ENCODE measurements around the gene TRPV5. TPM values are rescaled to one million over a fixed set of nuclear protein-coding genes. Genes with fewer than 3 reads are reported as not detected.
"Not testable (repeated sequence)": the region's sequence is repeated elsewhere in the genome, so short reads cannot be mapped to it uniquely, and the experiment has no call there.

The TRPV5 gene
- not detected for total RNA-seq
- 0 reads per million in 2 donors for total RNA-seq

DNA sequence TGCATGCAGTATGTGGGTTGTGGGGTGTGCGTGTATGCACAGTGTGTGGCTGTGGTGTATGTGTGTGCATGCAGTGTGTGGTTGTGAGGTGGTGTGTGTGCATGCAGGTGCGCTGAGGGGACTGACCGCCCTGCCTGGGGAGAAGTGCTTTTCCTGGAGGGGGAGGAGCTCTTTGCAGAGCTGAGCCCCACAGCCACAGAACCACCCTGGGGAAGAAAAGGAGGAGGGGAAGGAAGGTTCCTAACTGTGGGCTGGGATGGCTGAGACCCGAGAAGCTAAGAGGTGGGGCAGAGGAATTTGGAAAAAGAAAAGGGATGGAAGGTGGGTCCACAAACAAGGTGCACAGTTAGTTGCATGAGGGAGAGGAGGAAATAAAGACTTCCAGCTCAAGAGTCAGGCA, at the start of gene TRPV5:
Gene TRPV5 (minus strand): TSS at position 123 of the 400 bp plus-strand sequence. CDS start 287 bp downstream, outside the sequence.
- Mint-ChIP-seq H3K27me3 (peaks cover 33% of the 10 kb centered on the region), H3K4me1 (peaks cover 8% of the 10 kb centered on the region), H3K27ac (no peak within 1 kb of the TSS), H3K4me3 (no peak within 1 kb of the TSS), H3K36me3 (ENCODE audit: low read depth) (peaks cover 7% of the 10 kb centered on the region)
- H3K9me3 ChIP-seq (ENCODE audit: control insufficient read depth, low read length, poor library complexity, severe bottlenecking) = no peaks in the 10 kb centered on the region
- ATAC-seq (no peak), DNase-seq (no peak)

DNA sequence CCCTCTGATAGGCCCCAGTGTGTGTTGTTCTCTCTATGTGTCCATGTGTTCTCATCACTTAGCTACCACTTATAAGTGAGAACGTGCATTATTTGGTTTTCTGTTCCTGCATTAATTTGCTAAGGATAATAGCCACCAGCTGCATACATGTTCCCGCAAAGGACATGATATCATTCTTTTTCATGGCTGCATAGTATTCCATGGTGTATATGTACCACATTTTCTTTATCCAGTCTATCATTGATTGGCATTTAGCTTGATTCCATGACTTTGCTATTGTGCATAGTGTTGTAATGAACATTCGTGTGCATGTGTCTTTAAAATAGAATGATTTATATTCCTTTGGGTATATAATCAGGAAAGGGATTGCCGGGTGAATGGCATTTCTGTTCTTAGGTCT, 44.9 kb upstream of the TRPV5 start:
- H3K27me3 Mint-ChIP-seq; ATAC-seq; H3K9me3 ChIP-seq (ENCODE audit: control insufficient read depth, low read length, poor library complexity, severe bottlenecking); DNase-seq; H3K27ac Mint-ChIP-seq; H3K4me1 Mint-ChIP-seq; H3K36me3 Mint-ChIP-seq (ENCODE audit: low read depth); H3K4me3 Mint-ChIP-seq: not testable (repeated sequence)

DNA sequence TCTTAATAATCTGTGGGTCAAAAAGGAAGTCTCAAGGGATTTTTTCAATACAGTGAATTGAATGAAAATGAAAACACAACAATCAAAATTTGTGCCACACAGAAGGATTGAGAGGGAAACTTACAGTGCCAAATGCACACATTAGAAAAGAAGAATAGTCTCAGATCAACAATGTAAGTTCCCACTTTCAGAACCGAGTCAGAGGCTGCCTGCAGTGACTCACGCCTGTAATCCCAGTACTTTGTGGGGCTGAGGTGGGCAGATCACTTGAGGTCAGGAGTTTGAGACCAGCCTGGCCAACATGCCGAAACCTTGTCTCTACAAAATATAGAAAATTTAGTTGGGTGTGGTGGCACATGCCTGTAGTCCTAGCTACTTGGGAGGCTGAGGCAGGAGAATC, 41.1 kb upstream of the TRPV5 start:
- Mint-ChIP-seq H3K36me3 (ENCODE audit: low read depth) (peaks cover 2% of the 10 kb centered on the region), H3K4me3 (no peak overlapping the region), H3K4me1 (no peaks in the 10 kb centered on the region), H3K27ac (no peak overlapping the region), H3K27me3 (peaks cover 19% of the 10 kb centered on the region)
- no peak for ATAC-seq
- DNase-seq = no peak
- no peaks in the 10 kb centered on the region for H3K9me3 ChIP-seq (ENCODE audit: control insufficient read depth, low read length, poor library complexity, severe bottlenecking)

DNA sequence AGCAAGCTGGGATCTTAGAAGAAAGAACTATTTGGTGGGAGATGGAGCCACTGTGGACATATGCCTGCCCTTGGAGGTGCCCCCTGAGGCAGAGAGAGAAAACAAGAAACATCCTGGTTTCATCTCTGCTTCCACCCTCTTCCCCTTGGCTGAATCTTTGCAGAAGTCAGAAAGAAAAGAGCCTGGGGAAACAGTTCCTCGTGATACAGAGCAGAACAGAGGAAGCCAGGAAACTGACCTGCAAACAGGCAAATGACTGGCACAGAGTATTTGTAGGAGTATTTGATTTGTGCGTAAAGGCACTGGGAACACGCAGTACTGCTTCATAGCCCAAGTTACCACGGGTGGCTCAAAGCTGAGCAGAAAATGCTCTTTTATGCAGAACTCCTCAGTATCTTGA, 35.6 kb upstream of the TRPV5 start:
- ATAC-seq = no peak
- peaks cover 63% of the 10 kb centered on the region for H3K27me3 Mint-ChIP-seq
- no peaks in the 10 kb centered on the region for H3K9me3 ChIP-seq (ENCODE audit: control insufficient read depth, low read length, poor library complexity, severe bottlenecking)
- no peak for DNase-seq
- H3K36me3 Mint-ChIP-seq (ENCODE audit: low read depth) = peaks cover 2% of the 10 kb centered on the region
- H3K4me3 Mint-ChIP-seq = no peak overlapping the region
- H3K4me1 Mint-ChIP-seq = no peaks in the 10 kb centered on the region
- no peak overlapping the region for H3K27ac Mint-ChIP-seq

DNA sequence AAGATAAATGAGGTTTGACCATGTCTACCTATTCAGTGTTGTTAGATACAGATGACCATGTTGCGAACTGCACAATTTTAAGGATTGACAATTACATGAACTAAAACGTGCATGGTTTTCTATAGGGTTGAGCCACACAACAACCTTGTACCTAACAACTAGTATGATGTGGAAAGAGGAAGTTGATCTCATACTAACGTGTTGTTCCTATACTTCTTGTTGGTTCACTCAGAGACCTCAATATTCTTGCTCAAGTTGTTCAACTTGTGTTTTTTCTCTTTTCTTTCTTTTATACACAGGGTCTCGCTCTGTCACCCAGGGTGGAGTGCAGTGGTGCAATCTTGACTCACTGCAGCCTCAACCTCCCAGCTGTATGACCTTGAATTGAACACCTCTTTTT, 34.7 kb upstream of the TRPV5 start:
- no peak for ATAC-seq
- no peaks in the 10 kb centered on the region for H3K9me3 ChIP-seq (ENCODE audit: control insufficient read depth, low read length, poor library complexity, severe bottlenecking)
- H3K4me3 Mint-ChIP-seq = no peak overlapping the region
- no peaks in the 10 kb centered on the region for H3K4me1 Mint-ChIP-seq
- peaks cover 2% of the 10 kb centered on the region for H3K36me3 Mint-ChIP-seq (ENCODE audit: low read depth)
- H3K27me3 Mint-ChIP-seq = peaks cover 72% of the 10 kb centered on the region
- H3K27ac Mint-ChIP-seq = no peak overlapping the region
- no peak for DNase-seq

DNA sequence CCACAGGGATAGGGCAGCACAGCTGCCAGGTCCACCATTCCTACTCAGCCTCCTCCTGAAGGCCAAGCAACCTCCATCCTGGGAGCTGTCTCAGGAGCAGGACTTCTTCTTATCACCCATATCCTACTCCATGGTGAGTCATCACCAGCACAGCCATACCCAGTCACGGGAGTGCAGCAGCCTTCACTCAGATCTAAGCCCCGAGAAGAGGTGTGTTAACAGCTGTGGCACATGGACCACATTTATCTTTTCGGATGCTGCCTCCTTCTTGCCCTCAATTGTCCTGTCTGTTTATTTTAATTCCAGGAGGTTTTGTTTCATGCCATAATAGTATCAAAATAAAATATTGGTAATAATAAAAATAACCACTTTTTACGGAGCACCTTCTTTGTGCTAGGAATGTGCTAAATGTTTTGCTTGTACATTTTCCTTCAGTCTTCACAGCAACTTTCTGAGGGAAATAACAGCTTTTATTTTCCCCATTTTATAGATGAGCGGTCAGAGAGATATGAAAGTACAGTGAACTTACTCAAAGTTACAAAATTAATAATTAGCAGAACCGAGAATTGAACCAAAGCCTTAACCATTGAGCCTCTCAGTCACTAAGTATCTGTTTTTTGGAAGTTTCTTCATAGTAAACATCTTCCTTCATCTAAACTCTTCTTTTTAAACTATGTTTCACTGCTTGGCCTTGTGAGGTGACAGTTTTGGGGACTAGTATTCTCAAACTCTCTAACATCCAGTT, 31.1 kb upstream of the TRPV5 start:
- ATAC-seq (no peak), DNase-seq (no peak)
- H3K27me3 Mint-ChIP-seq = peaks cover 75% of the 10 kb centered on the region
- no peaks in the 10 kb centered on the region for H3K4me1 Mint-ChIP-seq
- H3K9me3 ChIP-seq (ENCODE audit: control insufficient read depth, low read length, poor library complexity, severe bottlenecking) = no peaks in the 10 kb centered on the region
- H3K27ac Mint-ChIP-seq = no peak overlapping the region
- no peak overlapping the region for H3K4me3 Mint-ChIP-seq
- peaks cover 9% of the 10 kb centered on the region for H3K36me3 Mint-ChIP-seq (ENCODE audit: low read depth)

DNA sequence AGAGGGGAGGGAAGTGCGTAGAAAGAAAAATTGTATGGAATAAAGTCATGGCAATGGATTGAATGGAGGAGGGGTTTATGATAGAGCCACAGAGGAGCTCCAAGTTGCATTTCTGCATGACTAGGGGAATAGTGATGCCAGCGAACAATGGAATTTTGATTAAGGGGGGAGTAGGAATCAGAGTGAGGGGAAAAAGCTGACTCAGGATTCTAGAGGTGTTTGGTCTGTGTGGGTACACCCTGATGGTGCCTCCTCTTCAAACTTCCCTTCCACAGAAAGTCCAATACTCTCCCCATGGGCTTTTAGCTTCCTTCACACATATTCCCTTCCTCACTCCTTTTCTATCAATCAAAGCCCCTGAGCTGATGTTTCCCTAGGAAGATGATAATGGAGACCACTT, 30.4 kb upstream of the TRPV5 start:
- H3K4me3 Mint-ChIP-seq = no peak overlapping the region
- no peaks in the 10 kb centered on the region for H3K9me3 ChIP-seq (ENCODE audit: control insufficient read depth, low read length, poor library complexity, severe bottlenecking)
- peaks cover 76% of the 10 kb centered on the region for H3K27me3 Mint-ChIP-seq
- no peak for DNase-seq
- no peak for ATAC-seq
- H3K4me1 Mint-ChIP-seq = no peaks in the 10 kb centered on the region
- peaks cover 12% of the 10 kb centered on the region for H3K36me3 Mint-ChIP-seq (ENCODE audit: low read depth)
- H3K27ac Mint-ChIP-seq = no peak overlapping the region

DNA sequence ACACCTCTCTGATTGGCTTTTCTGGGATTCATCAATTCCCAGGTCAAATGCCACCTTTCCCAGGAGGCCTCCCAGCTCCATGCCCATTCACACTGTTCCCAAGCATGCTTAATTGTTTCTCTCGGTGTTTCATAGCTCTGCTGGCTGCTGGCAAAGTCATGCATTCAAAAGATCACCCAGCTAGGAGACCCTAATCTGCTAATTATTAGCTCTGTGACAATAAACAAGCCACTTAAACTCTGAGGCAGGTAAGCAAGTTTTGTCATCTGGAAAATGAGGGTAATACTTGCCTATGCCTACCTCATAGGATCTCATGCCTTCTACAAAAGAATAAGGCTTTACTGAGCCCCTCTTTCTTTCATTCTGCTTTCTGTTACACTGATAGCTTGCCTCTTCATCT, 29.4 kb upstream of the TRPV5 start:
- H3K9me3 ChIP-seq (ENCODE audit: control insufficient read depth, low read length, poor library complexity, severe bottlenecking) = no peaks in the 10 kb centered on the region
- Mint-ChIP-seq H3K27me3 (peaks cover 70% of the 10 kb centered on the region), H3K27ac (no peak overlapping the region), H3K4me1 (no peaks in the 10 kb centered on the region), H3K4me3 (no peak overlapping the region), H3K36me3 (ENCODE audit: low read depth) (peaks cover 12% of the 10 kb centered on the region)
- ATAC-seq (no peak), DNase-seq (no peak)

DNA sequence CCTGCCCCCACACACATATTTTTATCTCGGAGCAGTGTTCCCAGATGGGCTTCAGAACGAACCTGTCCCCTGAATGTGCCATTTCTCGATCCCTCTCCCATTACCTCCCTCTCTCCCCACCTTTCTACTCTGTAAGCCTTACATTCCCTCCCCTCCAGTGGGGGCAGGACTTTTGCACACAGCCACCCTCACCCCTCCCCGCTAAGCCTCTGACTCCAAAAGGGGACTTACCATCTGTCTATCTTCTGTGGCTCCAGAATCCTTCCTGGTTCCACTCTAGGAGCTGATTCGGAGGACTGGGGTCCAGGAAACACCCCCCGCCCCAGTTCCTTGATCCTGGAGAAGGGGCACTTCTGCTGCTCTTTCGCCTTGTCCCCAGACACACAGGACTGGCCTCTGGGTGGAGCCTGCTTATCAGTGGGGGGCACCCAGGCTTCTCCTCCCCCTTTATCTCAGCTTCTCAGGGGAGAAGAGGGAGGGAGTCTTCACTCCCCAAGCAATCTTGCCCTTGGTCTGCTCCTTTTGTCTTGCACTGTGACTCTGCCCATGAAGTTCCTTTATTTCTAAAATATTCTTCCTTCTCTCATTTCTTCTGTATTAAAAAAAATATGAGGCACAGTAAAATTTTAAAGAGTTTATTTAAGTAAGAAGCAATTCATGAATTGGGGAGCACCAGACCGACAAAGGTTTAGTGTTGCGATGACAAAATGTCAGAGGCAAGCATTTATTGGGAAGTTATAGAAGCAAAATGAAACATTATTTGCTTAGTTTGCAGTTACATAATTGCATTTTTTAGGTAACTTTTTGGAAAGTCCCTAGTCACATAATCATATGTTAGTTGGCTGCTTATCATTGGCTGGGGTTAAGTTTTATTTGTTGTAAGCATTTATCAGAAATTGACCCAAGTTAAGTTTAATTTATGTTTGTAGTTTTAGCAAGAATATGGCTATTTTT, 28.7 kb upstream of the TRPV5 start, which contains the start of gene KEL:
Gene KEL (minus strand): TSS at position 391 of the 954 bp plus-strand sequence. CDS start 157 bp downstream, at position 234.
- Mint-ChIP-seq H3K36me3 (ENCODE audit: low read depth) (peaks cover 12% of the 10 kb centered on the region), H3K4me3 (no peak within 1 kb of the TSS), H3K4me1 (no peaks in the 10 kb centered on the region), H3K27ac (no peak within 1 kb of the TSS), H3K27me3 (peaks cover 63% of the 10 kb centered on the region)
- DNase-seq = no peak
- no peak for ATAC-seq
- no peaks in the 10 kb centered on the region for H3K9me3 ChIP-seq (ENCODE audit: control insufficient read depth, low read length, poor library complexity, severe bottlenecking)

DNA sequence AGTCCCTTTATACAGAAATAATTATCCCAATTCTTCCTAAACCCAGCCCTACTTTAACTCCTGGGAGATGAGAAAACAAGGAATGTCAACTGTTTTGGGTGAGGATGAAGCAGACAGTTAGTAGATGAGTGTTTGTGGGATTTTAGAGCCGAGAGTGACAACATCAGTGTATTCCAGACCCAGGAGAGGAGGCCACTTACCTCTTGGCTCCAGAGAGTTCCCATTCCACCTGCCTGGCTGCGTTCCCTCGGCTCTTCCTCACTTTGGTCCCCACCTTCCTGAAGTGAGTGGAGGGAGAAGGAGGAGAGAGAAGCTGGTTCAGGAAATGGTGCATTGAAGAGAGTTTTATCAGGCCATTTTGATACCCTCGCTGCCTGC, 28.0 kb upstream of the TRPV5 start:
- H3K4me1 Mint-ChIP-seq = no peaks in the 10 kb centered on the region
- peaks cover 12% of the 10 kb centered on the region for H3K36me3 Mint-ChIP-seq (ENCODE audit: low read depth)
- peaks cover 56% of the 10 kb centered on the region for H3K27me3 Mint-ChIP-seq
- H3K27ac Mint-ChIP-seq = no peak overlapping the region
- H3K4me3 Mint-ChIP-seq = no peak overlapping the region
- DNase-seq = no peak
- H3K9me3 ChIP-seq (ENCODE audit: control insufficient read depth, low read length, poor library complexity, severe bottlenecking) = no peaks in the 10 kb centered on the region
- ATAC-seq = no peak

DNA sequence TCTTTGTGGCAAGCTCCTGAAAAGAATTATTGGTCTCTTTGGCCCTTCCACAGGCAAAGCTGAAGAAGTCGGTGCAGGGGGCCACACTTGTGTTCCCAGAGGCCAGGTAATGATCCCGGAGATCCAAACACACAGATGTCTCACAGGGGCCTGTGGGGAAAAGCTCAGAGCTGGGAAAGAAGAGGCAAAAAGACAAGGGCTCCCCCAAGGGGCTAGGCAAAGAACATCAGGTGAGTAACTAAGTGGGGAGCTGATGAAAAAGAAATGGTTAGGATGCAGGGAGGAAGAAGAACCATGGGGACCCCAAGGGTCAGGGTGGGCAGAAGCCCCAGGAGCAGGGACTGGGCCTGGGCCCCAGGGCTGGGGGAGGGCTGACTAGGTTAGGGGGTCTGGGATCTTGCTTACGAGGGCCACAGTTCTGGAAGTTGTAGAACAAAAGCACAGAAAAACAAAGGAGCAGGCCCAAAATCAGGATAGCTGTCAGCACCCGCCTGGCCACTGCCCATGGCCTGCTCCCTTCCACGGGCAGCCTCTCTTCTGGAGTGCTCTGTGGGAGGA, 27.5 kb upstream of the TRPV5 start:
- Mint-ChIP-seq H3K4me1 (no peaks in the 10 kb centered on the region), H3K36me3 (ENCODE audit: low read depth) (peaks cover 12% of the 10 kb centered on the region), H3K4me3 (no peak overlapping the region), H3K27ac (no peak overlapping the region), H3K27me3 (peaks cover 56% of the 10 kb centered on the region)
- DNase-seq (no peak), ATAC-seq (no peak)
- no peaks in the 10 kb centered on the region for H3K9me3 ChIP-seq (ENCODE audit: control insufficient read depth, low read length, poor library complexity, severe bottlenecking)

DNA sequence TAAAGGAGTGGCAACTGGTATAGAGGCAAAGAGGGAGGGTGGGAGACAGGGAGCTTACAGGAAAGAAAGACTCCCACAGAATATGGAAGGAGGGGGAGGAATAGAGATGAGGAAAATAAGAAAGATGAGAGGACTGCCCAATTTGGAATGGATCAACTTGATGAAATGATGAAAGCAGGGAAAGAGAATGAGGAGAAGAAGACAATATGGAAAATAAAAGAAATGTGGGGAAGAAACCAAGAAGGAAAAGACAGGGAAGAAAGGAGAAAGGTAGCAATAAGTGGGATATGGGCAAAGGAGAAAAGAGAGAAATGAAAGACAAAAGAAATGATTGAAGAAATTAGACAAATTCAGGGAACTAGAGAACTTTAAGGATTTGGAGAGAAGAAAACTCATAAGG, 25.7 kb upstream of the TRPV5 start:
- no peak overlapping the region for H3K27ac Mint-ChIP-seq

DNA sequence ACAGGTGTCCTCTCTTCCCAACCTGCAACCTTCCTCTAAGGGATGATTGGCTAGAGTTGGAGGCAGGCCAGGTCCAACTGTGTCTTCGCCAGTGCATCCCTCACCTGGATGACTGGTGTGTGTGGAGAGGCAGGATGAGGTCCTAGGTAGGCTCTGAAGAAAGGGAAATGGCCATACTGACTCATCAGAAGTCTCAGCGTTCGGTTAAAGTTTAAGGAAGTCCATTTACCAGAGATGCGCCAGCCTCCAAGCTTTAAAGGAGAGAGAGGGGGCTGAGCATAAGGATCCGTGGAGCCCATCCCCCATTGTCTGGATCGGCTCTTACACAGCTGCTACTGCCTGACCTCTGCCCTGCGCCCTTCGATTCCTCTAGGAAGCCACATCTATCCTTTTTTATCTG, 24.2 kb upstream of the TRPV5 start:
- no peak for DNase-seq
- no peak overlapping the region for H3K27ac Mint-ChIP-seq
- no peaks in the 10 kb centered on the region for H3K9me3 ChIP-seq (ENCODE audit: control insufficient read depth, low read length, poor library complexity, severe bottlenecking)
- H3K4me3 Mint-ChIP-seq = no peak overlapping the region
- no peaks in the 10 kb centered on the region for H3K4me1 Mint-ChIP-seq
- peaks cover 27% of the 10 kb centered on the region for H3K27me3 Mint-ChIP-seq
- H3K36me3 Mint-ChIP-seq (ENCODE audit: low read depth) = peaks cover 12% of the 10 kb centered on the region
- ATAC-seq = no peak

More for the DNA sequence above, 25.7 kb upstream of the TRPV5 start:
- ATAC-seq (no peak), DNase-seq (no peak)
- no peaks in the 10 kb centered on the region for H3K4me1 Mint-ChIP-seq
- peaks cover 42% of the 10 kb centered on the region for H3K27me3 Mint-ChIP-seq
- H3K36me3 Mint-ChIP-seq (ENCODE audit: low read depth) = peaks cover 12% of the 10 kb centered on the region
- H3K4me3 Mint-ChIP-seq = no peak overlapping the region
- H3K9me3 ChIP-seq (ENCODE audit: control insufficient read depth, low read length, poor library complexity, severe bottlenecking) = no peaks in the 10 kb centered on the region
